Measurements from ENCODE around the gene CTNNA2. TPM values are rescaled to one million over a fixed set of nuclear protein-coding genes. Genes with fewer than 3 reads are reported as not detected.

Gene CTNNA2
- total and polyA plus RNA-seq, 7 experiments from 2014 or later: not detected

- POLR2A ChIA-PET: no interaction called here
- Histone ChIP-seq H3K4me3 (ENCODE audit: low read length) (no peak overlapping the region), H3K9me3 (ENCODE audit: control insufficient read depth in 2 of 3, low read length in 3 of 3) (no peaks in the 10 kb centered on the region), H3K4me1 (ENCODE audit: control insufficient read depth in 2 of 2, insufficient read depth in 2 of 2, low read length in 2 of 2) (no peaks in the 10 kb centered on the region), H3K27me3 (ENCODE audit: control insufficient read depth in 2 of 2, insufficient read depth in 2 of 2, low read length in 2 of 2) (no peaks in the 10 kb centered on the region), H3K36me3 (ENCODE audit: control insufficient read depth in 2 of 3, insufficient read depth in 3 of 3, low read length in 3 of 3) (no peaks in the 10 kb centered on the region), H3K27ac (ENCODE audit: low read depth, low read length) (no peak overlapping the region)
- H3K27me3 Mint-ChIP-seq: no peaks in the 10 kb centered on the region
- DNase-seq (no peak), ATAC-seq (no peak)
- H3K4me1 Mint-ChIP-seq: no peaks in the 10 kb centered on the region
- CTCF ChIA-PET: no interaction called here
- H3K36me3 Mint-ChIP-seq: no peaks in the 10 kb centered on the region
- peaks cover 0 to 10% (median 0%) of the 10 kb centered on the region in 11 donors for H3K9me3 Mint-ChIP-seq
- H3K4me3 Mint-ChIP-seq: no peak overlapping the region
- H3K27ac Mint-ChIP-seq: no peak overlapping the region
- intact Hi-C loops (cut with micrococcal nuclease): no loop called here
Measured at GRCh38 chr2:79985145-79985544, 472.3 kb downstream of the CTNNA2 start.

- H3K9me3 ChIP-seq (ENCODE audit: control insufficient read depth in 2 of 3, low read length in 3 of 3): no peaks in the 10 kb centered on the region
- ChIA-PET CTCF (no interaction called here), POLR2A (no interaction called here)
- Mint-ChIP-seq H3K9me3 (peaks cover 0 to 10% (median 0%) of the 10 kb centered on the region in 11 donors), H3K27me3 (no peaks in the 10 kb centered on the region), H3K4me1 (no peaks in the 10 kb centered on the region), H3K36me3 (no peaks in the 10 kb centered on the region), H3K27ac (no peak overlapping the region), H3K4me3 (no peak overlapping the region)
- H3K36me3 ChIP-seq (ENCODE audit: control insufficient read depth in 2 of 3, insufficient read depth in 3 of 3, low read length in 3 of 3): no peaks in the 10 kb centered on the region
- H3K27me3 ChIP-seq (ENCODE audit: control insufficient read depth in 2 of 2, insufficient read depth in 2 of 2, low read length in 2 of 2): no peaks in the 10 kb centered on the region
- no peak overlapping the region for H3K27ac ChIP-seq (ENCODE audit: low read depth, low read length)
- no peak overlapping the region for H3K4me3 ChIP-seq (ENCODE audit: low read length)
- ATAC-seq (no peak), DNase-seq (no peak)
- intact Hi-C loops (cut with micrococcal nuclease): no loop called here
- H3K4me1 ChIP-seq (ENCODE audit: control insufficient read depth in 2 of 2, insufficient read depth in 2 of 2, low read length in 2 of 2): no peaks in the 10 kb centered on the region
Measured at GRCh38 chr2:79985571-79985970, 472.7 kb downstream of the CTNNA2 start.

GRCh38 chr2:79993144-79993543 lies 480.3 kb downstream of the CTNNA2 start:
- CTCF ChIA-PET: no interaction called here
- H3K27ac Mint-ChIP-seq: no peak overlapping the region
- ATAC-seq (no peak), DNase-seq (no peak)
- no peaks in the 10 kb centered on the region for H3K27me3 ChIP-seq (ENCODE audit: control insufficient read depth in 2 of 2, insufficient read depth in 2 of 2, low read length in 2 of 2)
- H3K27me3 Mint-ChIP-seq: peaks cover 0 to 4% (median 0%) of the 10 kb centered on the region in 5 donors
- H3K9me3 Mint-ChIP-seq: peaks cover 0 to 13% (median 4%) of the 10 kb centered on the region in 11 donors
- H3K36me3 Mint-ChIP-seq: no peaks in the 10 kb centered on the region
- H3K27ac ChIP-seq (ENCODE audit: low read depth, low read length): no peak overlapping the region
- no peaks in the 10 kb centered on the region for H3K36me3 ChIP-seq (ENCODE audit: control insufficient read depth in 2 of 3, insufficient read depth in 3 of 3, low read length in 3 of 3)
- intact Hi-C loops (cut with micrococcal nuclease): no loop called here
- POLR2A ChIA-PET: no interaction called here
- H3K4me1 Mint-ChIP-seq: peaks cover 0 to 5% (median 0%) of the 10 kb centered on the region in 7 donors
- no peaks in the 10 kb centered on the region for H3K4me1 ChIP-seq (ENCODE audit: control insufficient read depth in 2 of 2, insufficient read depth in 2 of 2, low read length in 2 of 2)
- no peak overlapping the region for H3K4me3 Mint-ChIP-seq
- H3K9me3 ChIP-seq (ENCODE audit: control insufficient read depth in 2 of 3, low read length in 3 of 3): no peaks in the 10 kb centered on the region
- no peak overlapping the region for H3K4me3 ChIP-seq (ENCODE audit: low read length)

GRCh38 chr2:79994161-79994560 lies 481.3 kb downstream of the CTNNA2 start:
- Histone ChIP-seq H3K4me1 (ENCODE audit: control insufficient read depth in 2 of 2, insufficient read depth in 2 of 2, low read length in 2 of 2) (no peaks in the 10 kb centered on the region), H3K27ac (ENCODE audit: low read depth, low read length) (no peak overlapping the region), H3K27me3 (ENCODE audit: control insufficient read depth in 2 of 2, insufficient read depth in 2 of 2, low read length in 2 of 2) (no peaks in the 10 kb centered on the region), H3K36me3 (ENCODE audit: control insufficient read depth in 2 of 3, insufficient read depth in 3 of 3, low read length in 3 of 3) (no peaks in the 10 kb centered on the region), H3K4me3 (ENCODE audit: low read length) (no peak overlapping the region), H3K9me3 (ENCODE audit: control insufficient read depth in 2 of 3, low read length in 3 of 3) (no peaks in the 10 kb centered on the region)
- no peak for ATAC-seq
- H3K36me3 Mint-ChIP-seq: no peaks in the 10 kb centered on the region
- H3K4me1 Mint-ChIP-seq: peaks cover 0 to 5% (median 0%) of the 10 kb centered on the region in 7 donors
- ChIA-PET CTCF (no interaction called here), POLR2A (no interaction called here)
- H3K4me3 Mint-ChIP-seq: no peak overlapping the region
- peaks cover 0 to 13% (median 4%) of the 10 kb centered on the region in 11 donors for H3K9me3 Mint-ChIP-seq
- DNase-seq: no peak
- intact Hi-C loops (cut with micrococcal nuclease): no loop called here
- peaks cover 0 to 4% (median 0%) of the 10 kb centered on the region in 5 donors for H3K27me3 Mint-ChIP-seq
- H3K27ac Mint-ChIP-seq: no peak overlapping the region

GRCh38 chr2:79994965-79995364 lies 482.1 kb downstream of the CTNNA2 start:
- H3K9me3 Mint-ChIP-seq: peaks cover 0 to 13% (median 4%) of the 10 kb centered on the region in 11 donors
- peaks cover 0 to 5% (median 0%) of the 10 kb centered on the region in 7 donors for H3K4me1 Mint-ChIP-seq
- no peak overlapping the region for H3K4me3 Mint-ChIP-seq
- ChIA-PET CTCF (no interaction called here), POLR2A (no interaction called here)
- no peaks in the 10 kb centered on the region for H3K36me3 Mint-ChIP-seq
- DNase-seq (no peak), ATAC-seq (no peak)
- H3K4me3 ChIP-seq (ENCODE audit: low read length): no peak overlapping the region
- no peaks in the 10 kb centered on the region for H3K4me1 ChIP-seq (ENCODE audit: control insufficient read depth in 2 of 2, insufficient read depth in 2 of 2, low read length in 2 of 2)
- H3K9me3 ChIP-seq (ENCODE audit: control insufficient read depth in 2 of 3, low read length in 3 of 3): no peaks in the 10 kb centered on the region
- intact Hi-C loops (cut with micrococcal nuclease): no loop called here
- H3K36me3 ChIP-seq (ENCODE audit: control insufficient read depth in 2 of 3, insufficient read depth in 3 of 3, low read length in 3 of 3): no peaks in the 10 kb centered on the region
- peaks cover 0 to 4% (median 0%) of the 10 kb centered on the region in 5 donors for H3K27me3 Mint-ChIP-seq
- H3K27me3 ChIP-seq (ENCODE audit: control insufficient read depth in 2 of 2, insufficient read depth in 2 of 2, low read length in 2 of 2): no peaks in the 10 kb centered on the region
- no peak overlapping the region for H3K27ac Mint-ChIP-seq
- no peak overlapping the region for H3K27ac ChIP-seq (ENCODE audit: low read depth, low read length)

- POLR2A ChIA-PET: no interaction called here
- H3K4me3 ChIP-seq (ENCODE audit: low read length): no peak overlapping the region
- Mint-ChIP-seq H3K4me3 (no peak overlapping the region), H3K4me1 (peaks cover 0 to 5% (median 0%) of the 10 kb centered on the region in 7 donors), H3K36me3 (no peaks in the 10 kb centered on the region), H3K9me3 (peaks cover 0 to 15% (median 4%) of the 10 kb centered on the region in 11 donors), H3K27ac (no peak overlapping the region), H3K27me3 (peaks cover 0 to 4% (median 0%) of the 10 kb centered on the region in 5 donors)
- no peak overlapping the region for H3K27ac ChIP-seq (ENCODE audit: low read depth, low read length)
- H3K36me3 ChIP-seq (ENCODE audit: control insufficient read depth in 2 of 3, insufficient read depth in 3 of 3, low read length in 3 of 3): no peaks in the 10 kb centered on the region
- no peaks in the 10 kb centered on the region for H3K27me3 ChIP-seq (ENCODE audit: control insufficient read depth in 2 of 2, insufficient read depth in 2 of 2, low read length in 2 of 2)
- H3K9me3 ChIP-seq (ENCODE audit: control insufficient read depth in 2 of 3, low read length in 3 of 3): no peaks in the 10 kb centered on the region
- H3K4me1 ChIP-seq (ENCODE audit: control insufficient read depth in 2 of 2, insufficient read depth in 2 of 2, low read length in 2 of 2): no peaks in the 10 kb centered on the region
- DNase-seq (no peak), ATAC-seq (no peak)
- CTCF ChIA-PET: no interaction called here
- intact Hi-C loops (cut with micrococcal nuclease): no loop called here
Measured at GRCh38 chr2:79996709-79997108, 483.9 kb downstream of the CTNNA2 start.

- ATAC-seq (no peak), DNase-seq (no peak)
- Mint-ChIP-seq H3K4me3 (no peak overlapping the region), H3K9me3 (peaks cover 0 to 14% (median 0%) of the 10 kb centered on the region in 11 donors), H3K27me3 (peaks cover 0 to 7% (median 0%) of the 10 kb centered on the region in 5 donors), H3K4me1 (no peaks in the 10 kb centered on the region), H3K36me3 (no peaks in the 10 kb centered on the region), H3K27ac (no peak overlapping the region)
- Histone ChIP-seq H3K4me3 (ENCODE audit: low read length) (no peak overlapping the region), H3K9me3 (ENCODE audit: control insufficient read depth in 2 of 3, low read length in 3 of 3) (no peaks in the 10 kb centered on the region), H3K27ac (ENCODE audit: low read depth, low read length) (no peak overlapping the region), H3K36me3 (ENCODE audit: control insufficient read depth in 2 of 3, insufficient read depth in 3 of 3, low read length in 3 of 3) (no peaks in the 10 kb centered on the region), H3K4me1 (ENCODE audit: control insufficient read depth in 2 of 2, insufficient read depth in 2 of 2, low read length in 2 of 2) (no peaks in the 10 kb centered on the region), H3K27me3 (ENCODE audit: control insufficient read depth in 2 of 2, insufficient read depth in 2 of 2, low read length in 2 of 2) (no peaks in the 10 kb centered on the region)
- intact Hi-C loops (cut with micrococcal nuclease): no loop called here
- ChIA-PET POLR2A (no interaction called here), CTCF (no interaction called here)
Measured at GRCh38 chr2:80001701-80002101, 488.9 kb downstream of the CTNNA2 start.
